ENCODE measurements around the gene C16orf96. TPM values are rescaled to one million over a fixed set of nuclear protein-coding genes. Genes with fewer than 3 reads are reported as not detected.

Gene C16orf96
- total and polyA plus RNA-seq, 2 of the 8 experiments (the other 6 are each of a cell fraction or from before 2014, with no cell fraction given) = 1.0 to 1.3 TPM

DNA sequence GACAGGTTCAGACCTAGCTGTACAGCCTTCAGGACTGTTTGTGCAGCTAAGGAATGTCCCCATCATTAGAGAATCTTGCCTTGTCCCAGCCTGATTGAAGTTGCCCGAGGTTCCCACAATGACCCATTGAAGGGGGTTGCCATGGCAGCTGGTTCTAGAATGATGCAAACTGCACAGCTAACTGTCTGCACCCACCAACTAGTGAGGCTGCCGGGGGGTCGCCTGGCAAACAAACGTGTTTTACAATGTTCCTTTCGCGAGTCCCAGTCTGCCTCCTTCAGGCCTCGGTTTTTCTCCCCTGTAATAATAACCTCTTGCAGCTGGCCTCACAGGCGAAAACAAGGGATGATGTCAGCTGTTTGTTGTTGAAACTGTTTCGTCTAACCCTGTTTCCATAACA lies 5.5 kb downstream of the C16orf96 start:
- H2AFZ ChIP-seq (ENCODE audit: low read length) = no peak overlapping the region
- no peak overlapping the region for H4K8ac ChIP-seq (ENCODE audit: extremely low read depth, insufficient read depth, low read length)
- no peaks in the 10 kb centered on the region for H3K79me2 ChIP-seq (ENCODE audit: control insufficient read depth in 1 of 2, insufficient read depth in 2 of 2, low read length in 2 of 2)
- no peaks in the 10 kb centered on the region for H3K36me3 ChIP-seq (ENCODE audit: control insufficient read depth in 2 of 4, insufficient read depth in 4 of 4, low read length in 3 of 4)
- no peak overlapping the region for H2BK20ac ChIP-seq (ENCODE audit: low read length)
- H4K5ac ChIP-seq (ENCODE audit: insufficient read length, low read depth, low read length) = no peak overlapping the region
- H3K9me3 ChIP-seq (ENCODE audit: insufficient read depth in 2 of 2, low read depth in 1 of 2, low read length in 1 of 2) = no peaks in the 10 kb centered on the region
- no peak overlapping the region for H3K4ac ChIP-seq (replicated peaks; ENCODE audit: insufficient read length, low read depth, low read length)
- H3K23me2 ChIP-seq (ENCODE audit: low read depth, low read length) = no peaks in the 10 kb centered on the region
- no peak overlapping the region for H3K27ac ChIP-seq (ENCODE audit: low read depth, low read length)
- no peak overlapping the region for H2BK12ac ChIP-seq (ENCODE audit: low read depth, low read length)
- 78% methylated on average over 9 of the region's 9 CpGs; no CpG with 5 or more reads in 1 of the 2 experiments for WGBS, 2 experiments (ENCODE audit: extremely low coverage in 1 of 2, insufficient coverage in 1 of 2, insufficient read length in 1 of 2, insufficient replicate concordance in 2 of 2, low coverage in 1 of 2, low lambda C conversion rate in 2 of 2, missing lambda C conversion rate in 1 of 2)
- H3K4me2 ChIP-seq (ENCODE audit: insufficient read depth in 1 of 2, low read depth in 2 of 2, low read length in 2 of 2) = no peak overlapping the region
- H2BK5ac ChIP-seq (ENCODE audit: low read depth, low read length) = no peak overlapping the region
- no peak overlapping the region for H4K91ac ChIP-seq (replicated peaks; ENCODE audit: insufficient read length, low read length)
- no peak overlapping the region for H3K9ac ChIP-seq (replicated peaks in 1 of 4; ENCODE audit: extremely low read depth in 1 of 4, low read depth in 3 of 4, low read length in 3 of 4)
- H3K18ac ChIP-seq (ENCODE audit: extremely low read depth, low read length) = no peak overlapping the region
- H3K79me1 ChIP-seq (ENCODE audit: low read depth, low read length) = no peaks in the 10 kb centered on the region
- no peak overlapping the region for H3K4me3 ChIP-seq (ENCODE audit: extremely low read depth in 1 of 4, insufficient read depth in 2 of 4, low read depth in 3 of 4, low read length in 4 of 4)
- H3K27me3 ChIP-seq (replicated peaks in 1 of 4; ENCODE audit: control insufficient read depth in 3 of 4, extremely low read depth in 1 of 4, insufficient read depth in 3 of 4, low read length in 3 of 4) = no peaks in the 10 kb centered on the region
- DNase-seq (ENCODE audit: low read depth in 1 of 2, low spot score in 2 of 2) (no peak), FAIRE-seq (no peak)
- no peak overlapping the region for H2BK15ac ChIP-seq (ENCODE audit: low read length)
- H3K23ac ChIP-seq (ENCODE audit: insufficient read length) = no peak overlapping the region
- H3K56ac ChIP-seq (replicated peaks; ENCODE audit: insufficient read length, low read depth, low read length) = no peak overlapping the region
- ChIA-PET CTCF (ENCODE audit: partially characterized antibody) (interaction anchor here (0.8 to 40.7 kb wide), 13 partner anchors 9 to 89 kb away, joined by 3 to 968 read pairs (median 5); partner anchors contain the start of gene HMOX2), POLR2A (ENCODE audit: partially characterized antibody) (interaction anchor here (0.6 to 1.8 kb wide), 3 partner anchors 9 to 97 kb away, joined by 3 to 4 read pairs (median 4); no protein-coding TSS in a partner anchor)
- H2AK5ac ChIP-seq (ENCODE audit: low read depth, low read length) = no peak overlapping the region
- H3K14ac ChIP-seq (ENCODE audit: insufficient read length) = no peak overlapping the region
- H2BK120ac ChIP-seq (replicated peaks; ENCODE audit: low read depth, low read length) = no peak overlapping the region
- no peaks in the 10 kb centered on the region for H3K4me1 ChIP-seq (replicated peaks in 1 of 4; ENCODE audit: control insufficient read depth in 3 of 4, insufficient read depth in 4 of 4, low read length in 3 of 4)
- peaks cover 0 to 2% of the 10 kb centered on the region in 2 experiments for H4K20me1 ChIP-seq (replicated peaks in 1 of 2; ENCODE audit: control insufficient read depth in 1 of 2, insufficient read depth in 2 of 2, low read length in 2 of 2)
- TF ChIP-seq POLR2A (IDR thresholded peaks at IDR 0.05; ENCODE audit: control extremely low read depth in 1 of 2, low read depth in 2 of 2, low read length in 2 of 2) (no peak), FOSL1 (IDR thresholded peaks at IDR 0.05; ENCODE audit: insufficient read depth, low read depth, low read length) (no peak), CTCF (IDR thresholded peaks at IDR 0.05; ENCODE audit: control extremely low read depth in 1 of 3, insufficient read depth in 1 of 3, low read depth in 1 of 3, low read length in 3 of 3) (no peak), JUND (IDR thresholded peaks at IDR 0.05; ENCODE audit: low read length) (no peak), NANOG (IDR thresholded peaks at IDR 0.05; ENCODE audit: insufficient read depth, low read depth, low read length, poor library complexity, severe bottlenecking) (no peak), RNF2 (IDR thresholded peaks at IDR 0.05; ENCODE audit: borderline replicate concordance, low read depth, low read length, missing control alignments, poor library complexity, severe bottlenecking) (no peak), TAF1 (IDR thresholded peaks at IDR 0.05; ENCODE audit: low read depth, low read length) (no peak), SP2 (IDR thresholded peaks at IDR 0.05; ENCODE audit: low read length) (no peak), ATF2 (IDR thresholded peaks at IDR 0.05; ENCODE audit: low read length) (no peak)

Data from H1 (cell line).